Right lobe of liver (tissue), 4 donors: ENCODE results near the gene SPATA31C2.

Experiments used
- POLR2A ChIP-seq: fragments of 450-650 bp; IDR thresholded peaks from one replicate; pipeline ENCODE4 v1.6.1; 2017; ENCODE audit warnings: antibody characterized with exemption, mild to moderate bottlenecking
- TF ChIP-seq, protein P1 (sequence below), 4 donors: fragments of 200-600 bp in 3 of 4; fragments of 450-650 bp in 1 of 4; IDR thresholded peaks; one replicate each; pipeline versions ENCODE4 v1.5.1 to v1.8.0; 2016 to 2022; ENCODE audit warnings: antibody characterized with exemption in 4 of 4, mild to moderate bottlenecking in 2 of 4
- donor health status: DM: no; HTN: no; CAD: no.
- donor health status: DM: no; HTN: no; CAD: no.
- donor health status: DM: no; HTN: yes; CAD: no.

DNA sequence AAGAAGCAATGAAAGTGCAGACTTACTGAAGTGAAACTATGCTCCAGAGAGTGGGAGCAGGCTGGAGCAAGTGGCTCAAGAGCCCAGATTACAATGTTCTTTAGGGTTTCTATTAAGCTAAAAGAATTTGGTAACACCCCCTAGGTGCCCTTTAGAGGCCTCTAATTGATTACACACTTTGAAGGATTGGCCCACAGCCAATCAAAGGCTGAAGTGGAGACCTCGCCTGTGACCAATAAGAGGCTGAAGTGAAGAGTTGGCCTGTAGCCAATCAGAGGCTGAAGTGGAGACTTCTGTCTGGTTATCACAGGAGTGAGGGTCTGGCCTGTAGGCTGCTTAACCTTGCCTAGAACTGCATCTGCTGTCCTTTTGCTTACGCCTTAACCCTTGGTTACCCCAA lies 46.7 kb upstream of the SPATA31C2 start:
- TF ChIP-seq, protein P1, sequence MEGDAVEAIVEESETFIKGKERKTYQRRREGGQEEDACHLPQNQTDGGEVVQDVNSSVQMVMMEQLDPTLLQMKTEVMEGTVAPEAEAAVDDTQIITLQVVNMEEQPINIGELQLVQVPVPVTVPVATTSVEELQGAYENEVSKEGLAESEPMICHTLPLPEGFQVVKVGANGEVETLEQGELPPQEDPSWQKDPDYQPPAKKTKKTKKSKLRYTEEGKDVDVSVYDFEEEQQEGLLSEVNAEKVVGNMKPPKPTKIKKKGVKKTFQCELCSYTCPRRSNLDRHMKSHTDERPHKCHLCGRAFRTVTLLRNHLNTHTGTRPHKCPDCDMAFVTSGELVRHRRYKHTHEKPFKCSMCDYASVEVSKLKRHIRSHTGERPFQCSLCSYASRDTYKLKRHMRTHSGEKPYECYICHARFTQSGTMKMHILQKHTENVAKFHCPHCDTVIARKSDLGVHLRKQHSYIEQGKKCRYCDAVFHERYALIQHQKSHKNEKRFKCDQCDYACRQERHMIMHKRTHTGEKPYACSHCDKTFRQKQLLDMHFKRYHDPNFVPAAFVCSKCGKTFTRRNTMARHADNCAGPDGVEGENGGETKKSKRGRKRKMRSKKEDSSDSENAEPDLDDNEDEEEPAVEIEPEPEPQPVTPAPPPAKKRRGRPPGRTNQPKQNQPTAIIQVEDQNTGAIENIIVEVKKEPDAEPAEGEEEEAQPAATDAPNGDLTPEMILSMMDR (IDR thresholded peaks at IDR 0.05): no peak
- TF ChIP-seq POLR2A: no peak
